Measurements from ENCODE around the gene TSPAN2.

Gene TSPAN2

GRCh38 chr1:115121793-115122192, 32.5 kb upstream of the TSPAN2 start:
- TF ChIP-seq GATA2 (IDR thresholded peaks at IDR 0.05; ENCODE audit: low read depth, low read length) (no peak), GATA3 (IDR thresholded peaks at IDR 0.05; ENCODE audit: low read depth, low read length) (no peak)

- TF ChIP-seq GATA3 (IDR thresholded peaks at IDR 0.05; ENCODE audit: low read depth, low read length) (no peak), GATA2 (IDR thresholded peaks at IDR 0.05; ENCODE audit: low read depth, low read length) (no peak)
Observed at GRCh38 chr1:115120296-115120695, 31.0 kb upstream of the TSPAN2 start.

DNA sequence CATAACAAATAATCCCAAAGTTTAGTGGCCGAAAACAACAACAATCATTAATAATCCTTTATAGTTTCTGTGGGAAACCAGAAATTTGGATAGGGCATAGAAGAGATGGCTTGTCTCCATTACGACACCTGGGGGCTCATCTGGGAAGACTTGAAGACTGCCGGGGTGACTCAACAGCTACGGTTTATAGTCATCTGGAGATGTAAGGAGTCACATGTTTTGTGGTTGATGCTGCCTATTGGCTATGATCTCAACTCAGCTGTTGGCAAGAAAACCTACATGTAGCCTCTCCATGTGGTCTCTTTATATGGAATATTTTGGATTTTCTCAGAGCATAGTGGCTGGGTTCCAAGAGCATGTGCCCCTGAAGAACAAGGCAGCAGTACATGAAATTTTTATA, 29.3 kb upstream of the TSPAN2 start:
- TF ChIP-seq GATA3 (IDR thresholded peaks at IDR 0.05; ENCODE audit: low read depth, low read length) (no peak), GATA2 (IDR thresholded peaks at IDR 0.05; ENCODE audit: low read depth, low read length) (no peak)

DNA sequence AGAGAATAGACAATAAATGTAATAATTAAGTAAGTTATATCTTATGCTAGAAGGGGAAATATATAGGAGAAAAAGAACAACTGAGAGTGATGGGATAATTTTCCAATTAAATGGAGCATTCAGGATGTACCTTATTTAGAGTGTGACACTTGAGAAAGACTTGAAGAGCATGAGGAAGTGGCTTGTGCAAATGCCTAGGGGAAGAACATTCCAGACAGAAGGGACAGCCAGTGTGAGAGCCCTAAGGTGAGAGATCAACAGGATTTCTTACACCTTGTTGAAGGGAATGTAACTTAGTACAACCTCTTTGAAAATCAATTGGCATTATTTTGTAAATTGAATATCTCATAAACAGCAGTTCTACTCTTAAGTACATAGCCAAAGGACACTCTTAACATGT, 28.8 kb upstream of the TSPAN2 start:
- TF ChIP-seq GATA3 (IDR thresholded peaks at IDR 0.05; ENCODE audit: low read depth, low read length) (no peak), GATA2 (IDR thresholded peaks at IDR 0.05; ENCODE audit: low read depth, low read length) (no peak)

DNA sequence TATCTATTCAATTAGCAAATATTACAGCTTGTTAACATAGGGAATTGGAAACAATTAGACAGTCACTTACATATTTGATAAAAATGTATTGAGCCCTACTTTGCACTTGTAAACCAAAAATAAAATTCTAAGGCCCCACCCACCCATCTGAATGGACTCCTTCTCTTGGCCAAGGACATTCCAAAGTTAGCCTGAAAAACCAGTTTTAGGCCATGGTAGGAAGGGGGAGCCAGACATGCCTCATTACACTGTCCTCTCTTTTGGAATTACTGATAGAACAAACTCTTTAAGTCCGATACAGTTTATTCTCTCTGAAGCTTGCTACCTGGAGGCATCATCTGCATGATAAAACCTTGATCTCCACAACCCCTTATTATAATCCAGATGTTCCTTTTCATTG, 28.0 kb upstream of the TSPAN2 start:
- TF ChIP-seq GATA3 (IDR thresholded peaks at IDR 0.05; ENCODE audit: low read depth, low read length) (no peak), GATA2 (IDR thresholded peaks at IDR 0.05; ENCODE audit: low read depth, low read length) (no peak)

DNA sequence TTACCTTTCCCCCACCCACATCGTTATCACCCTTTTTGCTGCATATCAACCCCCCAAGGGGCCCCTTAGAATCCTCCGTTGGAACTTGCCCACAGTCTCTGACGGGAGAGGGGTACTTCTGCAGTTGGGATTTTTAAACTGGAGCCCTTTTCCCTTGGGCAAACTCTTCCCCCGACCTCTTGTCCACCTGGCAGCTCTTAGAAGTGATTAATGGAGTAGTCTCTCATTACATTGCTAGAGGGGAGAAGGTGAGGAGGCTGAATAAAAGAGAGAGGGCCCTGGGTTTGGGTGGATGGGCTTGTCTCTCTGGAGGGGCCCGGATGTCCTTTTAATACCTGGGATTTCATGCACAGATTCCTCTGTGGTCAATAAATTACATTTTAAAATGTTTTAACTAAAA, 27.2 kb upstream of the TSPAN2 start:
- TF ChIP-seq GATA3 (IDR thresholded peaks at IDR 0.05; ENCODE audit: low read depth, low read length) = no peak
- no peak for TF ChIP-seq GATA2 (IDR thresholded peaks at IDR 0.05; ENCODE audit: low read depth, low read length)

DNA sequence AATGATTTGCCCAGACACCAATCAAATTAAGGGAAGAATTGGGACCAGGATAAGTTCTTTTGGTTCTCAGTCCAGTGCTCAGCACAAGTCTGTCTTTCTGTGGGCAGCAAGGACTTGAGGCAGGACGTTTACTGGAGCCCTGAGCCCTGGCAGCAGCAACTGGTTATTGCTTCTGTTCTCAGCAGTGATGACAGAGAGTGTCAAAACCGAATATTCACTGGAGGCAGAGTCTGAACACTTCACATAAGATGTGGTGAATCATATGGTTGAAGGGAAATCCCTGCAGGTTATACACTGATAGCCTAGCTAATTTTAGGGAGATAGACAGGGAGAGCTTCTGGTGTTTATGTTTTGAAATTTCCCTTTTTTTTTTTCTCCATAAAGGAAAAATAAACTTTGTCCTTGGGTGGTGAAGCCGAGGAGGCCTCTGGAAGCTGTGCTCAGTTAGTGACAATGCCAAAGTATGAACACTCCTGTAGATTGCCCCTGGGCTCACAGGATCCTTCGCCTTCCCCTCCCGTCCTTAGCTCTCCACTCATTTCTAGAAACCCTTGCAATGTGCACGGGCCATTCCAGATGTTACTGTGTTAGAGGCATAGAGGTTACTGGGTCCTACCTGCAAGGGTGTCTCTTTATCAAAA, 26.3 kb upstream of the TSPAN2 start:
- no peak for TF ChIP-seq GATA3 (IDR thresholded peaks at IDR 0.05; ENCODE audit: low read depth, low read length)
- no peak for TF ChIP-seq GATA2 (IDR thresholded peaks at IDR 0.05; ENCODE audit: low read depth, low read length)

GRCh38 chr1:115114308-115114707, 25.0 kb upstream of the TSPAN2 start:
- TF ChIP-seq GATA3 (IDR thresholded peaks at IDR 0.05; ENCODE audit: low read depth, low read length) (no peak), GATA2 (IDR thresholded peaks at IDR 0.05; ENCODE audit: low read depth, low read length) (no peak)

DNA sequence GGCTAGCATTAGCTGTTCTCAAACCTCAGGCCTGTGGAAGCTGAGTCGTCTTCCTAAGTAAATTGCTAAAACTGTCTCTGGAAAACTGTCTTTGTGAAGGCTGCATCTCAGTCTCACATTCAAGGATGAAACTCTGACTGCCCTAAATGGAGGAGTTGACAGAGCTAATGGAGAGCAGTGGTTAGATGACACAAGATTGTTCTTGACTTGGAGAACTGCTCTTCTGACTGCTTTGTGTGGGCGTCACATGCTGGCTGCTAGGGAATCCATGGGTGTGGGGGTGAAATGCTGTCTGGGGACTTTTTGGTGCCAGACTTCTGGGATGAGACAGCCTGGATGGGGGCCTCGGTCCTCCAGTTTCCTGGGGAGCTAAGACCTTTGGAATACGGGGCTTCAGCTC, 24.5 kb upstream of the TSPAN2 start:
- TF ChIP-seq GATA3 (IDR thresholded peaks at IDR 0.05; ENCODE audit: low read depth, low read length) (no peak), GATA2 (IDR thresholded peaks at IDR 0.05; ENCODE audit: low read depth, low read length) (no peak)

GRCh38 chr1:115112496-115113375, 23.4 kb upstream of the TSPAN2 start:
- no peak for TF ChIP-seq GATA2 (IDR thresholded peaks at IDR 0.05; ENCODE audit: low read depth, low read length)

DNA sequence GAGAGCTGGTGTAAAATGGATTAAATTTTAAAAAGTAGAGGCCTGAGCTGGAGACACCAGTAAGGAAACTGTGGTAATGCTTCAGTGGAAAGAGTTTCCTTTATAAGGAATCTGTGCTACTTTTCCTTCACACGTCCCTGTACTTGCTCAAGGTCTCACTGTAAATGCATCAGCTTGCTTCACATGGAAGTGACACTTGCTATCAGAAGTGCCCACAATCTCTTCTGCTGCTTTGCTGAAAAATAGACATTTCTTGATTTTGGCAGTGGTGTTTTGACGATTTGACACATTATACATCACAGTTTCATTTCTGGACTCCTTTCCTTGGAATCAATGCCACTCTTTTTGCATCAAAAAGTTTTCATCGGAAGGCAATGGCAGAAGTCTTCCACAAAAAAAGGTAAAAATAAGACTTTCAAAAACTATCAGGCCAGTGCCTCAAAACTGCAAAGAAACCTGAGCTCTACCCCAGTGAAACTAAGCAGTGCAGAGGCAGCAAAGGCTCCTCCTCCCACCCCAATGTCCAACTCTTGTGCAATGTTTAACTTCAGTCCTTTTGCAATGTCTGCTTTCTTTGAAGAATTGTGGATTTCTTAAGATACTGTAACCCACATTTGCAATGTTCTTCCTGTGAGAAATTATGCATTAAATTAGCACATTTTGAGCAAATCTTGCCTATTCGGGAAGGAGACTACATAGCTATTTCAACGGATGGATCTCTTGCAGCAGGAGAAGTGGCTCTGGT, 18.4 kb upstream of the TSPAN2 start:
- TF ChIP-seq GATA2 (IDR thresholded peaks at IDR 0.05; ENCODE audit: low read depth, low read length) (no peak), GATA3 (IDR thresholded peaks at IDR 0.05; ENCODE audit: low read depth, low read length) (no peak)

DNA sequence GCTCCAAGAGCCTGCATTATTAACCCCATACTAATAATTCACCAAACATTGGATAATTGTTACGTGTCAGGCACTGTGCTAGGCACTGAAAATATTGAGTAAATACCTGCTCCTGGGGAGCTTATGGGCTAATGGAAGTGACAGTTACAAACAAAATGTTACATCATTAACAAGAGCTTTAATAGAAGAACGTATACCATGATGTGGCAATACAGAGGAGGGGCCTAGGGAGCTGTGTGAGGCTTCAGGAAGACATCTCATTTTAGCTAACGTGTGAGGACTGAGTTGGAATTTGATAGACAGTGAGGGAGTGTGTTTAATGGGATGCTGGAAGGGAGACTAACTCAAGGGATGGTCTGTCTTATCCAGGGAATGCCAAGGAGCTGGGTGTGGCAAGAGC, 16.5 kb upstream of the TSPAN2 start:
- TF ChIP-seq GATA3 (IDR thresholded peaks at IDR 0.05; ENCODE audit: low read depth, low read length) (no peak), GATA2 (IDR thresholded peaks at IDR 0.05; ENCODE audit: low read depth, low read length) (no peak)

DNA sequence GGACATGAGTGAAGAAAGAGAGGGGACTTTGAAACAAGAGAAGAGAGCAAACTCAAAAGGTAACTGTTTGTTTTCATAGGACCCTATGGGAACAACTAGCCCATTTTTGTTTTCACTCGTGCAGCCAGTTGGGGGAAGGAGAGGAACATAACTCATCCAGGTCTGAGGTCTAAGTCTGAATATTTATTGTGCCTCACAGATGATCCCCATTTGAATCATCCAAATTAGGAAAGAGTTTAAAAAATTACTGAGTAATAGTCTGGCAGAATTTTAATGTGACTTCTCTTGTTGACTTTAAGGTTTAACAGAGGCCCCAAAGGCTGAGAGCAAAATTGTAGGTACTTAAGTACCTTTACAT, 10.4 kb upstream of the TSPAN2 start:
- TF ChIP-seq GATA3 (IDR thresholded peaks at IDR 0.05; ENCODE audit: low read depth, low read length) (no peak), GATA2 (IDR thresholded peaks at IDR 0.05; ENCODE audit: low read depth, low read length) (no peak)

DNA sequence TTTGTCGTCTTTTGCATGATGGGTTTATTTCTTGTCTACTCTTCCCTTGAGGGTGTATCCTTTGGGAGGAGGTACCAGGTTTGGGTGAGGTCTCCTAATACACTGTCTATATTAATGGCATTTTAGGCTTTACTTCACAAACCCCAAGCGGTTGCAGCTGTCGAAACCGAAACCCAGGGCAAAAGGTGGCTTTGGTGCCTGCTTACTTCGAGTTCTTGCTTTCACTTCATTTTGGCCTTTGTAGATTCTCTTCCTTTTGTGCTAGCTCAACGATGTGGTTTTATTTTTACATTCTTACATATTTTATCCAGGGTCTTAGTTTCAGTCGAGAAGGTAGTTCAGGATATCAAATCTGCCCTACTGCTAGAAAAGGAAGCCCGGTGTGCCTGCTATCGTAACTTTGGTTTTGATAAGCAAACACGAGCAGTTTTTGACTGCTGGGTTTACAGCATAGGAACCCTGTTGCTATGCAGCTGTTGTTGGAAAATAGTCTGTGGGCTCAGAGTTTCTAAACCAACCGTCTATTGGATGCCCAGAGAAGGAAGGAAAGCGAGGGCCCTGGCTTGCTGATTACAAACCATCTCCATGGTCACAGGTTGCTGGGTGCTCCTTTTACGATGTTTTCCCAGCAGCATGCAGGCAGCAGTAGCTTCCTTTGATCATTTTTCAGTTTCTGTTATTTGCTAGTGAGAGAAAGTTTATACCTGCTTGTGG, 9.8 kb upstream of the TSPAN2 start:
- TF ChIP-seq GATA3 (IDR thresholded peaks at IDR 0.05; ENCODE audit: low read depth, low read length) (no peak), GATA2 (IDR thresholded peaks at IDR 0.05; ENCODE audit: low read depth, low read length) (no peak)

All from SH-SY5Y (cell line).